Bronchus fibroblast of lung (primary cell): ENCODE results near the gene RETREG1. TPM values are rescaled to one million over a fixed set of nuclear protein-coding genes. Genes with fewer than 3 reads are reported as not detected.

Experiments
- total RNA-seq: library from RNA; depleted of rRNA; stranded (reverse); fragments of >200 nt; gene quantifications from 2 replicates; pipeline ENCODE4 v1.2.3, GENCODE V29; 2015

Gene RETREG1
- 0.45 and 0.84 TPM in 2 replicates for total RNA-seq

DNA sequence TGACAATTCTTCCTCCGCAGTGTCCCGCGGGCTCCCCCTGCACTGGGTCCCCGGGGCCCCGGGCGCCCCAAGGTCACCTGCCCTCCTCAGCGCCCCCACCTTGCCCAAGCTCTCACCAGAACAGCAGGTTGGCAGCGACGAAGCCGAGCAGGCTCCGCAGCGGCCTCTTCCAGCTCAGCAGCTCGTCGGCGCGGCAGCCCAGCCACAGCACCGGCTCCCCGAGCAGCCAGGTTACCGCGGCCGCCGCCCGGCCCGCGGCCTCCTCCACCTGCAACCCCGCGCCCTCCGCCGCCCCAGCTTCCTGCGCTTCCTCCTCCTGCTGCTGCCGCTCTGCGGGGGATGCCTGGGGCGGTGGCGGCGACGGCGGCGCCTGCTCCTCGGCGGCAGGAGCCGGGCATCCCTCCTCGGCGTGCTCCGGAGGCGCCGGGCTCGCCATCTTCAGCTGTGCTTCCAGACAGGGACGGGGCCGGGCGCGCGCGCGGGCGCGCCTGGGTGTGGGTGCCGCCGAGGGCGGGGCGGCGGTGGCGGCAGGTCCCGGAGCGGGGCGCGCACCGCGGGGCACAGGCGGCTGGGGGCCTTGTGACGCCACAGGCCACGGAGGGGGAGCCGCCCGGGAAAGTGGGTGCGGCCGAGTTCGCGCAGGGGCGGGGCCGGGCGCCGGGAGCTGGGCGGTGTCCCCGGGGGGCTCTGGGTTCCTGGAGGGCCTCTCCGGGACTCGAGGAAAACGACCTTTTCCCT is at the start of gene RETREG1:
TSS of gene RETREG1 (minus strand) at position 462 of the 738 bp plus-strand sequence. CDS start at position 436, 26 bp downstream.

GRCh38 chr5:16465544-16466432 is 151.0 kb downstream of the RETREG1 start, which contains the start of gene ZNF622:
ZNF622 (minus strand) TSS chr5:16465800; CDS start chr5:16465665, 135 bp downstream.

Other genes starting within 250 kb of the RETREG1 start
- gene ZNF622, start 151.2 kb downstream of the RETREG1 start, total RNA-seq: 27.5 and 30.6 TPM in 2 replicates